Memory B cell (primary cell): Measurements from ENCODE around the gene SPINK9.
"Not testable (repeated sequence)": the region's sequence is repeated elsewhere in the genome, so short reads cannot be mapped to it uniquely, and the experiment has no call there.

Experiments
- ATAC-seq: fragments of 150-1000 bp; cut with Tn5 transposase; 2 replicates; pipeline ENCODE4 v1.10.0; 2021; ENCODE audit warnings: low read depth, mild to moderate bottlenecking, moderate library complexity
- DNase-seq, 2 donors: peaks; one replicate each; pipeline ENCODE4 v3.0.0; 2022; ENCODE audit warnings: low spot score in 2 of 2
- H3K27ac Mint-ChIP-seq: one replicate; pipeline ENCODE4 v1.8.0; 2022; ENCODE audit warnings: mild to moderate bottlenecking, moderate library complexity, mixed read lengths
- H3K27me3 Mint-ChIP-seq: one replicate; pipeline ENCODE4 v1.8.0; 2022; ENCODE audit warnings: mixed read lengths
- H3K36me3 Mint-ChIP-seq: one replicate; pipeline ENCODE4 v1.8.0; 2022; ENCODE audit warnings: mild to moderate bottlenecking, mixed read lengths
- H3K4me1 Mint-ChIP-seq: one replicate; pipeline ENCODE4 v1.8.0; 2022; ENCODE audit warnings: mixed read lengths
- H3K4me3 Mint-ChIP-seq: one replicate; pipeline ENCODE4 v1.8.0; 2022; ENCODE audit warnings: mild to moderate bottlenecking, moderate library complexity, mixed read lengths
- H3K9me3 Mint-ChIP-seq: one replicate; pipeline ENCODE4 v1.8.0; 2022; ENCODE audit warnings: mixed read lengths

SPINK9 gene, protein sequence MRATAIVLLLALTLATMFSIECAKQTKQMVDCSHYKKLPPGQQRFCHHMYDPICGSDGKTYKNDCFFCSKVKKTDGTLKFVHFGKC

DNA sequence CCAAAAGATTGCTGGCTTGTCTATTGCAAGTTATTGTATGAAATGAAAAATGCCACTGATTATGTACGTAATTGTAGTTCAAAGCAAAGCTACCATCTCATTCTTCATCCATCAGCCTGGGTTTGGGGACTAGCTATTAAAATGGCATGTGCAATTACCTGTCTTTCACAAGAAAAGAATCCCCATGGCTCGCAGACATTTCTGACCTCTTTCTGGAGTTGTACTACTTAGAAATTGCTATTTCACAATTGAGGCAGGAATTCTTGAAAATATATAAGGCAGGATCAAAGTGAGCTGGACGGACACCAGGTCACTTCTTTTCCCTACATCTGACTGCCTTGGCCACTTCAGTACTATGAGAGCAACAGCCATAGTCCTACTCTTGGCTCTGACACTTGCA is at the start of gene SPINK9:
Gene SPINK9, plus strand, starts transcription at position 301 of the 400 bp plus-strand sequence. Its CDS starts 55 bp downstream, at position 356.
- Mint-ChIP-seq H3K27ac (no peak within 1 kb of the TSS), H3K36me3 (peaks cover 5% of the 10 kb centered on the region), H3K9me3 (peaks cover 6% of the 10 kb centered on the region), H3K27me3 (no peaks in the 10 kb centered on the region), H3K4me1 (peaks cover 2% of the 10 kb centered on the region), H3K4me3 (no peak within 1 kb of the TSS)
- ATAC-seq = no peak
- DNase-seq = no peak

DNA sequence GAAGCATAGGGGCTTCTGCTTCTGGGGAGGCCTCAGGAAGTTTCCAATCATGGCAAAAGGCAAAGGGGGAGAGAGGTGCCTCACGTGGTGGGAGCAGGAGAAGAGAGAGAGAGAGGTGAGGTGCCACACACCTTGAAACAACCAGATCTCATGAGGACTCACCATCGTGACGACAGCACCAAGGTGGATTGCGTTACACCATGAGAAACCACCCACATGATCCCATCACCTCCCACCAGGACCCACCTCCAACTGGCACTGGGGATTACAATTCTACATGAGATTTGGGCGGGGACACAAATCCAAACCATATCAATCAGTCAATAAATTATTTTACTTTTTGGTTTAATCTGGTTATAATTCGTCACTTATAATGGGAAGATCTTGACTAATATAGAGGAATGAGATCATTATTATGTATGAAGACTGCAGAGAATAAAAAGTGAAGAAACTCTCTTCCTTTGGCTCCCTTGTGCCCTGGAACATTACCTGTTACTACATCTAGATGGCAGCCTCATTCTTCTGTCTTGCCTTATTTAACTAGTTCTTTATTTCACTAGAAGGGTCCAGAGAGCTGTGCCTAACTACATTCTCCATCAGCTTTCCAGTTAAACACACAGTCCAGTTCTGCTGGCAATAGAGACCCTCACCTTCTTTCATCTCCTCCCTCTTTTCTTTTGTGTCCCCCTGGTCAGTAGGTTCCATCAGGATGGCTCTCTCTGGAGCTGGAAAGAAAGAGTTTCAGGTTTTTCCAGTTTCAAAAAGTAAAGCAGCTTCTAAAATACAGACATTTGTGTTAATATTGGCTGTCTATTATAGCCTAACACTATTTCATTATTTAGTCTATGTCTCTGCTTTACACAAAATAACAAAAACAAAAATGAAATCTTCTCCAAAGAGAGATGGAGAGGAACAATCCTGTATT is 44.8 kb upstream of the SPINK9 start:
- Mint-ChIP-seq H3K27ac (no peak overlapping the region), H3K27me3 (peaks cover 1% of the 10 kb centered on the region), H3K9me3 (no peaks in the 10 kb centered on the region), H3K36me3 (no peaks in the 10 kb centered on the region), H3K4me1 (no peaks in the 10 kb centered on the region), H3K4me3 (no peak overlapping the region)
- no peak for ATAC-seq
- no peak for DNase-seq

DNA sequence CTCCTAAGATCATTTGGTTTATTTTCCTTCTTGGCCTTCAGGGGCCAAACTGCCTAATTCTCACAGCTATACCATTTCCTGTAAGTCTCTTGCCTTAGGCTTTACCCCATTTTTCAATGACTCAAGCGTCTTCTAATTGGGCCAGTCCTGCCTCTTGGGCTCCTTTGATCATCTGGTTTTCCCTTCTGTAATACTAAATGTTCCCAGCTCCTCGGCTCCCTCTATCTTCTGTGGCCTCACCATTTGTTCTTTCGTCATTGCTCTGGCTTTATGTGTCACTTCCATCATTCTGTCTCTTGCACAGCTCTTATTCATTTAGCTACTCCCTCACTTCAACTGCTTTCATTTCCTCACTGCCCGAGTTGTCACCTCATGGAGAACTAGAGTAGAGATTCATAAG is 37.6 kb upstream of the SPINK9 start:
- Mint-ChIP-seq H3K4me1 (no peaks in the 10 kb centered on the region), H3K9me3 (no peaks in the 10 kb centered on the region), H3K36me3 (peaks cover 1% of the 10 kb centered on the region), H3K4me3 (no peak overlapping the region), H3K27ac (no peak overlapping the region), H3K27me3 (peaks cover 2% of the 10 kb centered on the region)
- no peak for DNase-seq
- ATAC-seq = no peak

DNA sequence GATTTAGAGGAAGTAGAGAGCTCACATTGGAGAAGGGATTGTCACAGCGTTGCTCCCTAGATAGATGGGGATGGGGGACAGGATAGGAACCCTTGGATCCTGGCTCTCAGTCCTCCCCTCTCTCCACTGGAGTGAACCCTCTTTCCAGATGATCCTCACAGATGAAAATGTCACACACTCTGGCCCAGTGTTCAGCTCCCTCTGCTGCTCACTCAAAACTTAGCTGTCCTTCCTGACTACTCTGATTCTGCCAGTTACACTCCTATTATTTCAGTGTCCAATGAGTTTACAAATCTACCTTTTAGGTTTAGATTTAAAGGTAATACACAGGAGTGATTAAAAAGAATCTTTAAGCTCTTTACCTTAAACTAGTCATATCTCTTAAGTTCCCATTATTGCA is 28.9 kb upstream of the SPINK9 start:
- peaks cover 9% of the 10 kb centered on the region for H3K36me3 Mint-ChIP-seq
- no peak overlapping the region for H3K4me3 Mint-ChIP-seq
- H3K27me3 Mint-ChIP-seq = peaks cover 12% of the 10 kb centered on the region
- H3K27ac Mint-ChIP-seq = no peak overlapping the region
- peaks cover 12% of the 10 kb centered on the region for H3K9me3 Mint-ChIP-seq
- H3K4me1 Mint-ChIP-seq = no peaks in the 10 kb centered on the region
- ATAC-seq (no peak), DNase-seq (no peak)

DNA sequence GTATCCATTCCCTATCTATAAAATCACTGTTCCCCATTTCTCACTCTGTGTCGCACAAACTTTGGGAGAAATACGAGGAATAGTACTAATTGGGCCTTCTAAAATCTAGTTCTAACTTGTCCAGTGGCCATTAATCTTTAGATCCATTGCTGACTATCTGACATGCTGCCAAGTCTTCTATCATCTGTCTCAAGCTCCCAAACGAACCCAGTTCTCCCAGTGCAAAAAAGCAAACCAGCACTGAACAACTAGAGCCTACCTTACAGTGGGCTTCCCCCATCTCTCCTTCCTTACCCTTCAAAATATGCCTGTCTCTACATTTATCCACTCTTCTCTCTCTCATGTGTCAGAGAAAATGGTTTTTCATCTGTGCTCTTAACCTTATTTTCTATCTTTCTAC is 26.3 kb upstream of the SPINK9 start:
- H3K27me3 Mint-ChIP-seq = peaks cover 12% of the 10 kb centered on the region
- no peak overlapping the region for H3K27ac Mint-ChIP-seq
- no peaks in the 10 kb centered on the region for H3K4me1 Mint-ChIP-seq
- no peak for ATAC-seq
- peaks cover 9% of the 10 kb centered on the region for H3K36me3 Mint-ChIP-seq
- no peak for DNase-seq
- peaks cover 12% of the 10 kb centered on the region for H3K9me3 Mint-ChIP-seq
- no peak overlapping the region for H3K4me3 Mint-ChIP-seq

DNA sequence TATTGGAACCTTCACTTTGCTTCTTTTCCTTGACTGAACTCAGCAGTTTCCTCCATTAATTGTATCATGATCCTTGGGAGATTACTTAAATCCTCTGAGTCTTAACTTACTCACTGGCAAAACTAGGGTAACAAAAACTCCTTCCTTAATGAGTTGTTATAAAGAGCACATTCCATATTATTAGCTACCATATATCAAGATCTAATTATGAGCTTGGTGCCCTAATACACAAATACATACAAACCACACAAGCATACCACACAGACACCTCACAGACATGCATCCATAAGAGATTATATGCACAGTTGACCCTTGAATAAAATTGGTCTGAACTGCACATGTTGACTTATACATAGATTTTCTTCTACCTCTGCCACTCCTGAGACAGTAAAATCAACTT is 25.6 kb upstream of the SPINK9 start:
- peaks cover 11% of the 10 kb centered on the region for H3K27me3 Mint-ChIP-seq

DNA sequence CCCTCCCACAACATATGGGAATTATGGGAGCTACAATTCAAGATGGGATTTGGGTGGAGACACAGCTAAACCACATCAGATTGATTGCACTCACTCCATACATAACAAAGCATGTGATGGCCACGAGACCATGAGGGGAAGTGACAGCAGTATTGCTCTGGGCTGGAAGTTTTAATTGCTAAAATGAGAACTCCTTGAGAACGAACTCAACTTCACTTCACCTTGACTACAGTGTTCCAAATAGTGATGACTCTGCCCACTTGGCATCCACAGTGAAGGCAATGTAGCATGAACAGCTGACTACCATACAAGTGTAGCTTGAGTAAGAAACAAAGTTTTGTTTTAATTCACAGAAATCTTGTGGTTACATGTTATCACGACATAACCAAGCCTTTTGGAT is 23.9 kb upstream of the SPINK9 start:
- peaks cover 11% of the 10 kb centered on the region for H3K27me3 Mint-ChIP-seq
- H3K9me3 Mint-ChIP-seq = peaks cover 12% of the 10 kb centered on the region
- DNase-seq (no peak), ATAC-seq (no peak)
- H3K27ac Mint-ChIP-seq = no peak overlapping the region
- no peak overlapping the region for H3K4me3 Mint-ChIP-seq
- peaks cover 9% of the 10 kb centered on the region for H3K36me3 Mint-ChIP-seq
- H3K4me1 Mint-ChIP-seq = no peaks in the 10 kb centered on the region

More for the DNA sequence above, 25.6 kb upstream of the SPINK9 start:
- no peak overlapping the region for H3K4me3 Mint-ChIP-seq
- peaks cover 12% of the 10 kb centered on the region for H3K9me3 Mint-ChIP-seq
- no peak overlapping the region for H3K27ac Mint-ChIP-seq
- no peaks in the 10 kb centered on the region for H3K4me1 Mint-ChIP-seq
- peaks cover 9% of the 10 kb centered on the region for H3K36me3 Mint-ChIP-seq
- ATAC-seq = no peak
- DNase-seq = no peak

DNA sequence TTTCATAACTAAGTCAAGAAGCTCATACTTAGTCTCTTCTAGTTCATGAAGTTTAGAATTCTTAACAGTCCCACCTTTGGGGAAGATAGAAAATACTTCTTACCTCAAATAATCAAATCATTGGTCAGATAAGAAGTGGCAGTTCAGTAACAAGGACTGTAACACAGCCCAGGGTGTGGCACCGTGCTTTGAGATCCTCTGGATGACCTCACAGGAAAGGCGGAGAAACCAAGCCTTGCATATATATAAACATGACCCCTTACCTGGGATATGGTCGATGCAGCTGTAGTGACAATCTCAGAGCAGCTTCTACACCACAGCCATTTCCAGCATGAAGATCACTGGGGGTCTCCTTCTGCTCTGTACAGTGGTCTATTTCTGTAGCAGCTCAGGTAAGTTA is 23.2 kb upstream of the SPINK9 start, which contains the start of gene SPINK7:
Gene SPINK7, plus strand, starts transcription at position 271 of the 400 bp plus-strand sequence. Its CDS starts 61 bp downstream, at position 332.
- H3K4me1 Mint-ChIP-seq = no peaks in the 10 kb centered on the region
- DNase-seq (no peak), ATAC-seq (no peak)
- H3K9me3 Mint-ChIP-seq = peaks cover 12% of the 10 kb centered on the region
- H3K27me3 Mint-ChIP-seq = peaks cover 11% of the 10 kb centered on the region
- H3K4me3 Mint-ChIP-seq = no peak within 1 kb of the TSS
- H3K27ac Mint-ChIP-seq = no peak within 1 kb of the TSS
- peaks cover 9% of the 10 kb centered on the region for H3K36me3 Mint-ChIP-seq

DNA sequence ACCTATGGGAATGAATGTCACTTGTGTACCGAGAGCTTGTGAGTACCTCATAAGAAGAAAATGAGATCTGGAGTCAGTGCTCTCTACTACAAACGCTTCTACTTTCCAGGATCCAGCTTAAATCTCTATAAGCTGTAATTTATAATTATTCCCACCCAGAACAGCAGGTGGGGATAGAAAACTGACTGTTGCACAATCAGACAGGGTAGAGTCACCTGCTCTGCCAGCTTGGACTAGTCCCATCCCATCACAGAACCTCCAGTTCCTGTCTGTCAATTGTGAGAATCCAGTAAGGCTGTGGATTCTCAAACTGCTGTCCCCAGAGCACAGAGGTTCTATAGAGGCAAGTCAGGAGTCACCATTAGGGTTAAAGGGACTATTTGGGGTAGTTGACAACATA is 21.2 kb upstream of the SPINK9 start:
- Mint-ChIP-seq H3K36me3 (peaks cover 5% of the 10 kb centered on the region), H3K9me3 (peaks cover 8% of the 10 kb centered on the region), H3K27me3 (peaks cover 5% of the 10 kb centered on the region), H3K4me1 (no peaks in the 10 kb centered on the region), H3K4me3 (no peak overlapping the region), H3K27ac (no peak overlapping the region)
- ATAC-seq (no peak), DNase-seq (no peak)

DNA sequence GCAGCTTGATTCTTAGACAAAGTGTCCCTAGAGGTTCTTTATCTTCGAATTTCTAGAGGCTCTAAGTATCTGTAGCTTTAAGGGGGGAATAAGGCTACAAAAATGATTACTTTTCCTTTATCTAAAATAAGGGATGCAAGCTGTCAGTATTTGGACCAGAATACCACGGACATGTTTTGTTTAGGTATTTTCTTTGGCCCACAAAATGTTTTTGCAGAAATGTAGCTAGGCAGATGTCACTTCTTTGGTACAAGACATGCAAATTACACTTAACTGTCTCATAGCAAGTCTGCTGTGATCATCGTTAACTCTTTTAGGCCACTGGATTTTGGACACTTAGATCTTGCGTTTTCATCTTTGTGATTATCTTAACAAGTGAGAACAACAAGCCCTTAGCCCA is 20.6 kb upstream of the SPINK9 start:
- H3K4me1 Mint-ChIP-seq = no peaks in the 10 kb centered on the region
- H3K9me3 Mint-ChIP-seq = peaks cover 2% of the 10 kb centered on the region
- no peak overlapping the region for H3K27ac Mint-ChIP-seq
- no peak for ATAC-seq
- H3K27me3 Mint-ChIP-seq = peaks cover under 1% of the 10 kb centered on the region
- H3K4me3 Mint-ChIP-seq = no peak overlapping the region
- DNase-seq = no peak
- H3K36me3 Mint-ChIP-seq = no peaks in the 10 kb centered on the region

DNA sequence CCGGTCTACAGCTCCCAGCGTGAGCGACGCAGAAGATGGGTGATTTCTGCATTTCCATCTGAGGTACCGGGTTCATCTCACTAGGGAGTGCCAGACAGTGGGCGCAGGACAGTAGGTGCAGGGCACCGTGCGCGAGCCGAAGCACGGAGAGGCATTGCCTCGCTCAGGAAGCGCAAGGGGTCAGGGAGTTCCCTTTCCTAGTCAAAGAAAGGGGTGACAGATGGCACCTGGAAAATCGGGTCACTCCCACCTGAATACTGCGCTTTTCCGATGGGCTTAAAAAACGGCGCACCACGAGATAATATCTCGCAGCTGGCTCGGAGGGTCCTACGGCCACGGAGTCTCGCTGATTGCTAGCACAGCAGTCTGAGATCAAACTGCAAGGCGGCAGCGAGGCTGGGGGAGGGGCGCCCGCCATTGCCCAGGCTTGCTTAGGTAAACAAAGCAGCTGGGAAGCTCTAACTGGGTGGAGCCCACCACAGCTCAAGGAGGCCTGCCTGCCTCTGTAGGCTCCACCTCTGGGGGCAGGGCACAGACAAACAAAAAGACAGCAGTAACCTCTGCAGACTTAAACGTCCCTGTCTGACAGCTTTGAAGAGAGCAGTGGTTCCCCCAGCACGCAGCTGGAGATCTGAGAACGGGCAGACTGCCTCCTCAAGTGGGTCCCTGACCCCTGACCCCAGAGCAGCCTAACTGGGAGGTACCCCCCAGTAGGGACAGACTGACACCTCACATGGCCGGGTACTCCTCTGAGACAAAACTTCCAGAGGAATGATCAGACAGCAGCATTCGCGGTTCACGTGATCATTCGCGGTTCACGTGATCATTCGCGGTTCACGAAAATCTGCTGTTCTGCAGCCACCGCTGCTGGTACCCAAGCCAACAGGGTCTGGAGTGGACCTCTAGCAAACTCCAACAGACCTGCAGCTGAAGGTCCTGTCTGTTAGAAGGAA is 15.1 kb upstream of the SPINK9 start:
- H3K27me3 Mint-ChIP-seq, H3K36me3 Mint-ChIP-seq, H3K4me1 Mint-ChIP-seq, DNase-seq, ATAC-seq, H3K27ac Mint-ChIP-seq, H3K9me3 Mint-ChIP-seq: not testable (repeated sequence)
- peak overlapping the region; percentile 72 for H3K4me3 Mint-ChIP-seq

DNA sequence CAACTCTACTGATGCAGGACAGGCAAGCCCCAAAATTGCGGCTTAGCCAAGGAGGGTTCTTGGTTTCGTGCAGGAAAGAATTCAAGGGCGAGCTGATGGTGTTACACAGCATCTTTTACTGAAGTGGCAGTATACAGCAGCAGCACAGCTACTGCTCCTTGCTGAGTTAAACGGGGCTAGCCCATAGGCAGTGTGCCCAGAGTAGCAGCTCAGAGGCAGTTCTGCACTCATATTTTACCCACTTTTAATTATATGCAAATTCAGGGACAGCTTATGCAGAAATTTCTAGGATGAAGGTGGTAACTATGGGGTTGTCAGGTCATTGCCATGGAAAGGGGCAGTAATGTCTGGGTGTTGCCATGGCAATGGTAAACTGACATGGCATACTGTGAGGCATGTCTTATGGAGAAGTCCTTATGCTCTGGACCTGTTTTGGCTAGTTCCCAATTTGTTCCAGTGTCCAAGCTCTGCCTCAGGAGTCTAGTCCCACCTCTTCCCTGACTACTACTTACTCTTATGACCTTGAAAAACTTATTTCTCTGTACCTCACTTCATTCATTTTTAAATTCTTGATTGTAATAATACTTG is 2.0 kb upstream of the SPINK9 start:
- H3K4me3 Mint-ChIP-seq = no peak overlapping the region
- peaks cover 11% of the 10 kb centered on the region for H3K9me3 Mint-ChIP-seq
- no peak for ATAC-seq
- H3K36me3 Mint-ChIP-seq = peaks cover 7% of the 10 kb centered on the region
- H3K27me3 Mint-ChIP-seq = no peaks in the 10 kb centered on the region
- H3K27ac Mint-ChIP-seq = no peak overlapping the region
- DNase-seq = no peak
- H3K4me1 Mint-ChIP-seq = peaks cover 2% of the 10 kb centered on the region

DNA sequence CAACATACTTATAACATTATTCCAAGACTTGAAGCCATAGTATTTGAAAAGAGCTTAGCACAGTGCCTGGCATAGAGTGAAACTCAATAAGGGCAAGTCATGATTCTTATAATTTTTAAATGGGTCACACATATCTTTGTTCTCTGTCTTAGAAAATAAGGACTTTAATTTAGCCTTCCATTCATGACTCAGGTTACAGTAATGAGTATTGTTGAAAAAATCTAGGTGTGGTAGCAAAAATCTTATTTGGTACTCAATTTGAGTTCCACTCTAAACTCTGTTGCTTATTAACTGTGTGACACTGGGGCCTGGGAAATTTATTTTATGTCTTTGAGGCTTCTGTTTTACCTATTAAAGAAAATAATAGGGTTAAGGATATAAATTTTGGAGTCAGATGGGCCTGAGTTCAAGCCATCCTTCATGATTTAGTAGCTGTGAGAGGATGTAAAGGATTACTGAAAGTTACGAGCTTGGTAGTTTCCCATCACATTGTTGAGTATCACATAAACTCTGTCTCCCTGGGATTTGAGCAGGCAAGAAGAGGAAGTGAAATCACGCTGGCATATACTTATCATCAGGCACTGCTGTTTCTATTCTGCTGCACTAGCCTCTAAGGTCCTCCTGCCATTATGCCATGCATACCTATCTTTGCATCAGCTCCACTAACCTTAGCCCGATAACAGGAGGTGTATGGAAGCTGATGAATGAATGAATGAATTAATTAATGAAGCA is 1.5 kb downstream of the SPINK9 start:
- Mint-ChIP-seq H3K27me3 (no peaks in the 10 kb centered on the region), H3K4me3 (no peak overlapping the region), H3K27ac (no peak overlapping the region), H3K36me3 (peaks cover 4% of the 10 kb centered on the region), H3K4me1 (peaks cover 2% of the 10 kb centered on the region), H3K9me3 (no peaks in the 10 kb centered on the region)
- DNase-seq = peak in 1 of 2 donors; percentile 4
- peak; percentile 93 for ATAC-seq
